ENCODE data around the gene PLCB4.

DNA sequence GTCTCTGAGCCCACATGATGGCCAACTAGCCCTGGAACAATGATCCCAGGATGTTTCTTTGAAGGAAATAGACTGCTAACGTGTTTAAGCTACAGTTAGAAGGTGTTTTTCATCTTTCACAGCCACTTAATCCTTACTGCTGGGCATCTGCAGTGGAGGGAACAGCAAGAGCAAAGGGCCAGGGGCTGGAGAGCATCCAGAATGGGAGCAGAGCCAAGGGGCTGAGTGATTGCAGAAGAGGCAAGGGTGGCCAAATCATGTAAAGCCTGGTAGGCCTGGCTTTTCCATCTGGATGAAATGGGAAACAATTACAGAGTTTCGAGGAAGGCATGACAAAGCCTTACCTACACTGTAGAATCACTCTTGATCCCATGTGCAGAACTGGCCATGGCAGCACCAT, 426.8 kb downstream of the PLCB4 start:
- TF ChIP-seq, protein P1, sequence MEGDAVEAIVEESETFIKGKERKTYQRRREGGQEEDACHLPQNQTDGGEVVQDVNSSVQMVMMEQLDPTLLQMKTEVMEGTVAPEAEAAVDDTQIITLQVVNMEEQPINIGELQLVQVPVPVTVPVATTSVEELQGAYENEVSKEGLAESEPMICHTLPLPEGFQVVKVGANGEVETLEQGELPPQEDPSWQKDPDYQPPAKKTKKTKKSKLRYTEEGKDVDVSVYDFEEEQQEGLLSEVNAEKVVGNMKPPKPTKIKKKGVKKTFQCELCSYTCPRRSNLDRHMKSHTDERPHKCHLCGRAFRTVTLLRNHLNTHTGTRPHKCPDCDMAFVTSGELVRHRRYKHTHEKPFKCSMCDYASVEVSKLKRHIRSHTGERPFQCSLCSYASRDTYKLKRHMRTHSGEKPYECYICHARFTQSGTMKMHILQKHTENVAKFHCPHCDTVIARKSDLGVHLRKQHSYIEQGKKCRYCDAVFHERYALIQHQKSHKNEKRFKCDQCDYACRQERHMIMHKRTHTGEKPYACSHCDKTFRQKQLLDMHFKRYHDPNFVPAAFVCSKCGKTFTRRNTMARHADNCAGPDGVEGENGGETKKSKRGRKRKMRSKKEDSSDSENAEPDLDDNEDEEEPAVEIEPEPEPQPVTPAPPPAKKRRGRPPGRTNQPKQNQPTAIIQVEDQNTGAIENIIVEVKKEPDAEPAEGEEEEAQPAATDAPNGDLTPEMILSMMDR (IDR thresholded peaks at IDR 0.05), result no peak
- no peak for TF ChIP-seq YY1 (IDR thresholded peaks at IDR 0.05; ENCODE audit: low read depth)
- no peak for TF ChIP-seq POLR2AphosphoS5 (IDR thresholded peaks at IDR 0.05; ENCODE audit: low read depth, low read length)
- TF ChIP-seq CHD2 (IDR thresholded peaks at IDR 0.05; ENCODE audit: low read length, partially characterized antibody), result no peak
- TF ChIP-seq, protein P2, sequence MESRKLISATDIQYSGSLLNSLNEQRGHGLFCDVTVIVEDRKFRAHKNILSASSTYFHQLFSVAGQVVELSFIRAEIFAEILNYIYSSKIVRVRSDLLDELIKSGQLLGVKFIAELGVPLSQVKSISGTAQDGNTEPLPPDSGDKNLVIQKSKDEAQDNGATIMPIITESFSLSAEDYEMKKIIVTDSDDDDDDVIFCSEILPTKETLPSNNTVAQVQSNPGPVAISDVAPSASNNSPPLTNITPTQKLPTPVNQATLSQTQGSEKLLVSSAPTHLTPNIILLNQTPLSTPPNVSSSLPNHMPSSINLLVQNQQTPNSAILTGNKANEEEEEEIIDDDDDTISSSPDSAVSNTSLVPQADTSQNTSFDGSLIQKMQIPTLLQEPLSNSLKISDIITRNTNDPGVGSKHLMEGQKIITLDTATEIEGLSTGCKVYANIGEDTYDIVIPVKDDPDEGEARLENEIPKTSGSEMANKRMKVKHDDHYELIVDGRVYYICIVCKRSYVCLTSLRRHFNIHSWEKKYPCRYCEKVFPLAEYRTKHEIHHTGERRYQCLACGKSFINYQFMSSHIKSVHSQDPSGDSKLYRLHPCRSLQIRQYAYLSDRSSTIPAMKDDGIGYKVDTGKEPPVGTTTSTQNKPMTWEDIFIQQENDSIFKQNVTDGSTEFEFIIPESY (IDR thresholded peaks at IDR 0.05; ENCODE audit: borderline replicate concordance, low read depth), result no peak
- TF ChIP-seq GATA2 (CRISPR knock-in tag; IDR thresholded peaks at IDR 0.05), result no peak
- no peak for TF ChIP-seq SIN3A (IDR thresholded peaks at IDR 0.05; ENCODE audit: borderline replicate concordance, low read depth, low read length)
- TF ChIP-seq GABPA (IDR thresholded peaks at IDR 0.05; ENCODE audit: low read depth), result no peak

Data from SK-N-SH (cell line).